ENCODE measurements around the gene RTN4RL1. TPM values are rescaled to one million over a fixed set of nuclear protein-coding genes. Genes with fewer than 3 reads are reported as not detected.

The RTN4RL1 gene
- total RNA-seq, 1 donor: 1.1 TPM

DNA sequence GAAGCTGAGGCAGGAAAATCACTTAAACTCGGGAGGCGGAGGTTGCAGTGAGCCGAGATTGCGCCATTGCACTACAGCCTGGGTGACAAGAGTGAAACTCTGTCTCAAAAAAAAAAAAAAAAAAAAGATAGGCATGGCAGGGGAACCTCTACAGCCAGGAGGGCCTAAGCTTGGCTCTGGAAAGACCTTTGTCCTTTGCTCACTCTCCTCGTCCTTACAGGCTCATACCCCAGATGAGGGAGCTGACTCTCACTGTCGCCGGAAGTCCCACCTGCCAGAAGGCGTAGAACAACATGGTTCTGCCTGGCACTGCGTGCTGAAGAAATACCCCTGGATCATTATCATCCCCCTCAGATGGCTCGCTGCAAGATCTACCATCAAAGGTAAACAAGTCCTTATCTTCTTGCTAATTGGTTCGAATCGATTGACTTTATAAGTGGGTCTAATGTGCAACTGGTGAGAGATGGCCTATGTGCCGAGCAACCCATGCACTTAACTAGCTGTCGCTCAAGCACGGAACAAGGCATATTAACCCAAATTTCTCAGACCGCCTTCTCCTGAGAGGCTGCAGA is 29.7 kb downstream of the RTN4RL1 start:
- Histone ChIP-seq H3K36me3 (ENCODE audit: insufficient read depth, low read length) (no peaks in the 10 kb centered on the region), H3K9me3 (ENCODE audit: low read depth, low read length) (no peaks in the 10 kb centered on the region), H3K4me1 (ENCODE audit: insufficient read depth, low read length) (peaks cover 5% of the 10 kb centered on the region), H3K4me3 (ENCODE audit: insufficient read depth, low read length) (no peak overlapping the region), H3K27ac (ENCODE audit: low read depth, low read length) (no peak overlapping the region), H2AFZ (ENCODE audit: low read length) (no peak overlapping the region), H3K79me2 (ENCODE audit: insufficient read depth, low read length) (no peaks in the 10 kb centered on the region), H4K20me1 (ENCODE audit: insufficient read depth, low read length) (no peaks in the 10 kb centered on the region), H3K27me3 (ENCODE audit: insufficient read depth, low read length) (peaks cover 8% of the 10 kb centered on the region), H3K4me2 (ENCODE audit: insufficient read depth, low read length) (no peak overlapping the region)
- TF ChIP-seq, protein P1, sequence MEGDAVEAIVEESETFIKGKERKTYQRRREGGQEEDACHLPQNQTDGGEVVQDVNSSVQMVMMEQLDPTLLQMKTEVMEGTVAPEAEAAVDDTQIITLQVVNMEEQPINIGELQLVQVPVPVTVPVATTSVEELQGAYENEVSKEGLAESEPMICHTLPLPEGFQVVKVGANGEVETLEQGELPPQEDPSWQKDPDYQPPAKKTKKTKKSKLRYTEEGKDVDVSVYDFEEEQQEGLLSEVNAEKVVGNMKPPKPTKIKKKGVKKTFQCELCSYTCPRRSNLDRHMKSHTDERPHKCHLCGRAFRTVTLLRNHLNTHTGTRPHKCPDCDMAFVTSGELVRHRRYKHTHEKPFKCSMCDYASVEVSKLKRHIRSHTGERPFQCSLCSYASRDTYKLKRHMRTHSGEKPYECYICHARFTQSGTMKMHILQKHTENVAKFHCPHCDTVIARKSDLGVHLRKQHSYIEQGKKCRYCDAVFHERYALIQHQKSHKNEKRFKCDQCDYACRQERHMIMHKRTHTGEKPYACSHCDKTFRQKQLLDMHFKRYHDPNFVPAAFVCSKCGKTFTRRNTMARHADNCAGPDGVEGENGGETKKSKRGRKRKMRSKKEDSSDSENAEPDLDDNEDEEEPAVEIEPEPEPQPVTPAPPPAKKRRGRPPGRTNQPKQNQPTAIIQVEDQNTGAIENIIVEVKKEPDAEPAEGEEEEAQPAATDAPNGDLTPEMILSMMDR (IDR thresholded peaks at IDR 0.05; ENCODE audit: extremely low read depth, low read depth, low read length): no peak
- DNase-seq (ENCODE audit: insufficient read length, low spot score, missing footprints): peak; percentile 38

DNA sequence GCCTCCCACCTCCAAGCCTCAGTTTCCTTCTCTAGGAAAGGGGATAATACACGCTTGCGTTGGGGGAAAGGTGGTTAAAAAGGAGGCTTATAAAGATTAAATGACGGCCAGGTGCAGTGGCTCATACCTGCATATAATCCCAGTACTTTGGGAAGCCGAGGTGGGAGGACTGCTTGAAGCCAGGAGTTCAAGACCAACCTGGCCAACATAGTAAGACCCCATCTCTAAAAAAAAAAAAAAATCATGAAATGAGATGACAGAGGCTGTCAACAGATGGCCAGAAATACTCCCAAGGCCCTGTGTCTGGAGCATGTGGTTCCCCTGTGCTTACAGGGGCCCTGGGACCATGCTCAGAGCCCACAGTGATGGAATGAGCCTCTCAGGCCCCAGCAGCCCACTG is 30.4 kb downstream of the RTN4RL1 start:
- Histone ChIP-seq H3K4me2 (ENCODE audit: insufficient read depth, low read length) (no peak overlapping the region), H2AFZ (ENCODE audit: low read length) (no peak overlapping the region), H3K4me1 (ENCODE audit: insufficient read depth, low read length) (peaks cover 5% of the 10 kb centered on the region), H3K36me3 (ENCODE audit: insufficient read depth, low read length) (no peaks in the 10 kb centered on the region), H3K9me3 (ENCODE audit: low read depth, low read length) (no peaks in the 10 kb centered on the region), H3K27me3 (ENCODE audit: insufficient read depth, low read length) (peaks cover 8% of the 10 kb centered on the region), H3K79me2 (ENCODE audit: insufficient read depth, low read length) (no peaks in the 10 kb centered on the region), H3K4me3 (ENCODE audit: insufficient read depth, low read length) (no peak overlapping the region), H3K27ac (ENCODE audit: low read depth, low read length) (no peak overlapping the region), H4K20me1 (ENCODE audit: insufficient read depth, low read length) (no peaks in the 10 kb centered on the region)
- DNase-seq (ENCODE audit: insufficient read length, low spot score, missing footprints): no peak
- TF ChIP-seq, protein P1 (IDR thresholded peaks at IDR 0.05; ENCODE audit: extremely low read depth, low read depth, low read length): no peak

DNA sequence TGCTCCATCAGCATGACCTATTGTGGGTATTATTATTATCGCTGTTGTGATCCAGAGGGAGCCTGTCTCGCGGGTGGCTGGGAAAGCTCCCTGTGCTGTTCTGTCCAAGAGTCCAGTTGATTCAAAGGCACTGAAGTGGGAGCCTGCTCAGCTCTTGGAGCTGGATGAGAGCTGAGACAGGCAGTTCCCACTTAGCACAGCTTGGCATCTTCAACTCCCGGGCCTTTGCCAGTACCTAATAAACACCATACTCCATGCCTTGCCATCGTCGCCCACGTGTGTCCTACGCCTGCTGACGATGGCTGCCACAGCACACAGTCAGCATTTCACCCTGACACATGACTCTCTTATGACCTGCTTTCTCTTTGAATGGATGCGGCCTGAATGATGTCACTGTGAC is 32.6 kb downstream of the RTN4RL1 start:
- DNase-seq (ENCODE audit: insufficient read length, low spot score, missing footprints): no peak
- TF ChIP-seq, protein P1 (IDR thresholded peaks at IDR 0.05; ENCODE audit: extremely low read depth, low read depth, low read length): no peak
- Histone ChIP-seq H2AFZ (ENCODE audit: low read length) (no peak overlapping the region), H3K4me3 (ENCODE audit: insufficient read depth, low read length) (no peak overlapping the region), H3K79me2 (ENCODE audit: insufficient read depth, low read length) (no peaks in the 10 kb centered on the region), H3K4me1 (ENCODE audit: insufficient read depth, low read length) (peaks cover 14% of the 10 kb centered on the region), H3K4me2 (ENCODE audit: insufficient read depth, low read length) (no peak overlapping the region), H3K27ac (ENCODE audit: low read depth, low read length) (no peak overlapping the region), H3K27me3 (ENCODE audit: insufficient read depth, low read length) (peaks cover 8% of the 10 kb centered on the region), H4K20me1 (ENCODE audit: insufficient read depth, low read length) (no peaks in the 10 kb centered on the region), H3K9me3 (ENCODE audit: low read depth, low read length) (no peaks in the 10 kb centered on the region), H3K36me3 (ENCODE audit: insufficient read depth, low read length) (no peaks in the 10 kb centered on the region)

DNA sequence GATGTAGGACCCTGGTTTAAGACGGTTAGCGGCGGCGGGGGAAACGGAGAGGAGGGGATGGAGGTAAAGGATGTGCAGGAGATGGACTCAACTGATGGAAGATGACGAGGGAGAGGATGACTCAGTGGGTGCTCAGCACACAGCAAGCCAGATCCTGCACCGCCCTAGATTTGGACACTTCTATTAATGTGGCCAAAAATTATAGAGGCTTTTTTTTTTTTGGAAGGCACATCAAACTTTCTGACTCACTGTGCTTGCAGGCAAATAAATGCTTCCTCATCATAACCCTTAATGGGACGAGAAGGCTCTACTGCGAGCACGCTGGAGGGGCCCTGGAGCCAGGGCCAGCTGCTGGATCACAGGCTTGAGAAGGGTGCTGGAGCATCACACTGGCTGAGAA is 36.0 kb downstream of the RTN4RL1 start:
- H2AFZ ChIP-seq (ENCODE audit: low read length): peak overlapping the region; percentile 60
- H3K27me3 ChIP-seq (ENCODE audit: insufficient read depth, low read length): no peaks in the 10 kb centered on the region
- H3K27ac ChIP-seq (ENCODE audit: low read depth, low read length): peak overlapping the region; percentile 90
- H3K36me3 ChIP-seq (ENCODE audit: insufficient read depth, low read length): no peaks in the 10 kb centered on the region
- DNase-seq (ENCODE audit: insufficient read length, low spot score, missing footprints): peak; percentile 96
- H3K4me2 ChIP-seq (ENCODE audit: insufficient read depth, low read length): peak overlapping the region; percentile 68
- no peaks in the 10 kb centered on the region for H4K20me1 ChIP-seq (ENCODE audit: insufficient read depth, low read length)
- H3K4me1 ChIP-seq (ENCODE audit: insufficient read depth, low read length): peaks cover 14% of the 10 kb centered on the region
- H3K9me3 ChIP-seq (ENCODE audit: low read depth, low read length): no peaks in the 10 kb centered on the region
- H3K79me2 ChIP-seq (ENCODE audit: insufficient read depth, low read length): no peaks in the 10 kb centered on the region
- peak overlapping the region; percentile 27 for H3K4me3 ChIP-seq (ENCODE audit: insufficient read depth, low read length)
- TF ChIP-seq, protein P1 (IDR thresholded peaks at IDR 0.05; ENCODE audit: extremely low read depth, low read depth, low read length): no peak
